HG02588 (cell line): ENCODE results near the gene PNPLA1.

ENCODE experiments used
- ATAC-seq: cut with Tn5 transposase; IDR thresholded peaks from one replicate; pipeline ENCODE4 v1.9.1; 2021; ENCODE audit warnings: mild to moderate bottlenecking, moderate library complexity; ENCODE audit not compliant: unreplicated experiment

Gene PNPLA1

DNA sequence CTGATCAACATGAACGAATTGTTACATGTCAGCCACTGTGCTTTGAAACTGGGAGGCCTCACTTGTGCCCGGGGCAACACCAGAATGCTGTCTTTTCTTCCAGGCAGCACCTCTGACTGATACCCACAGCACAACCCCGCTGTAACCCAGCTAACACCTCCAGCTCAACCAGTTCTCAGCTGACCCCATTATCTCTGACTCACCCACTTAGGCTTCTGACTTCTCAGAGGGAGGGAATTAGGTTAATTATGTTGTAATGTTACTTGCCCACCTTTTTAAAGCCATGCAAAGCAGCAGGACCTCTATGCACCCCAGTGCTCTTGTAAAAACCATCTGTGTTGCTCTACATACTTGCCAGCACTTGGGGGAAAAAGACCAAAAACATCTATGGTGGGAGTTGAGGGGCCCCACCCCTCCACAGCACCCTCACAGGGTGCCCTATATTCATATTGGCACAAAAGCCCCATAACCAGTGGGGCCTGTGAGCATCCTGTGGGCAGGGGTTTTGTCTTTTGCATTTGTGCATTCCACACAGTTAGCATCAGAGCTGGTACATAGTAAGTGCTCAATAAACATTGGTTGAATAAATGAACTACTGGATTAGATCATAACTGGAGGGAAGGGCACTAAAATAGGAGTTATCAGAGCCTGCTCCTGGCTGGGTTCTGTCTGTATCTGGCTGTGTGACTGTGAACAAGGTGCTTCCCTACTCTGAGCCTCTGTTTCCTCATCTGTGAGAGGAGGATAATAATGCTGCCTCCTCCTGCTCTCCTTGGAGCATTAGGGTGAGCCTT, 44.6 kb downstream of the PNPLA1 start:
- ATAC-seq, result no peak

DNA sequence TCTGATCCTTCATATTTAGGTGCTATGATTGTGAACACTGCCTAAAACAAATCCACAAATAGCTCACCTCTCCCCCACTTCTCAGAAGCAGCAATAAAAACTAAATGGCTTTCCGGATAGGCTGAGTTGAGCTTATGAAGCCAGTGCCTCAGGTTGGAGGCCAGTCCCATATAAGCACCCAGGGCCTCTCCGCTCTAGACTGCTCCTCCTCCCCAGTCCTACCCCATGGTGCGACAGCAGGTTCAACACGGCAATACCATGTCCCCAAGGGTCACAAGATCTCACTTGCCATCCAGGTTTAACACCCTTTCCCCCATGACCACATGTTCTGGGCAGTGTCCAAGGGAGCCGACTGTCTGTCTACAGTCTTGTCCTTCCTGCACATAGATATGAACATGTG, 46.1 kb downstream of the PNPLA1 start:
- ATAC-seq, result no peak

GRCh38 chr6:36317623-36318022, 47.8 kb downstream of the PNPLA1 start:
- no peak for ATAC-seq

DNA sequence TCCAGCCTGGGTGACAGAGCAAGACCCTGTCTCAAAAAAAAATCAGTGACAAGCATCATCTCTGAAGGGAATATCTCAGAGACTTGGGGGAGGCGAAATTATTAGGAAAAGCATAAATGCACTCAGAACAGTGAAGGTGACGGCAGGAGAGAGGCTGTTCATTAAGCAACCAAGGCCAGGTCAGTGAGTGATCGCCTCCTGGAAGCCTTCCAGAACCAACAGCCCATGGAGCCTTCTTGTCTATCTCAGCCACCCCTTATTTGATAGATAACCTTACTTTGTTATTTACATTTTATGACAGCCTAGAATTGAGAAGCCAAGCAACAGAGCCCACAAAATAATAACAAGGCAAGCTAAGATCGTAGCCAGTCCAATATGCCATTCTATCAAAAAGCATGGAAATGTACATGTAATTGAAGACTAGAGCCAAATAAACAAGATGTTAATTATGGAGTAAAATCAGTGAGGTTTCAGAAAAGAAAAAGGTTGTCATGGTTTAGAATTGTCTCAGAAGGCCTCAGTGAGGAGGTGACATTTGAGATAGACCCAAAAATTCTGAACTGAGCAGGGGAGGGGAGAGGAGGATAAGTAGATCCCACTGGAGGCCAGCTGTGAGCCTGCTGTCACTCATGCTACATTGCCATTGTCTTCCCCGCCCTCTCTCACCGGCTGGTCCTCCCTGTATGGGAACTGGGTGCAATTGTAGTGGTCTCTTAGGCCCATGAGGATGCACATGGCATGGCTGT, 49.0 kb downstream of the PNPLA1 start:
- no peak for ATAC-seq

- ATAC-seq, result no peak
These were observed 49.5 kb downstream of the PNPLA1 start for GRCh38 chr6:36319436-36319762.

DNA sequence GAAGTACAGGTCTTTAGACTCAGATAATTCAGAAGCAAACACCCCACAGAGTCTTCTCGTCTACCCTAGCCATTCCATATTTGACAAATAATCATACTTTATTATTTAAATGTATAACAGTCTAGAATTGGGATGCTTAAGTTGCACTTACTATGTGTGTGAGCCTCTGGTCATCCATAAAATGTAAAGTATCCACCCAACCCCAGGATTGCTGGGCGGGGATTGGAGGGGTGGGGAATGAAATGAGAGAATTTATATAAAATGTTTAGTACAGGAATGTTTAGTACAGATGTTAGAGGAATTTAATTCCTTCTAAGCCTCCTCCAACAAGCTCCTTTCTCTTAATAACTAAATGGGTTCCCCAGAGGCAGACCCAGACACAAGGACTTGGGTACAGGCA, 50.0 kb downstream of the PNPLA1 start:
- no peak for ATAC-seq

- ATAC-seq, result no peak
These were observed 50.6 kb downstream of the PNPLA1 start for GRCh38 chr6:36320475-36320874.

GRCh38 chr6:36322591-36322990, 52.7 kb downstream of the PNPLA1 start:
- no peak for ATAC-seq

GRCh38 chr6:36323062-36323461, 53.2 kb downstream of the PNPLA1 start:
- ATAC-seq, result no peak

GRCh38 chr6:36324191-36324590, 54.3 kb downstream of the PNPLA1 start:
- ATAC-seq, result no peak

- no peak for ATAC-seq
These were observed 54.9 kb downstream of the PNPLA1 start for GRCh38 chr6:36324715-36325114.

DNA sequence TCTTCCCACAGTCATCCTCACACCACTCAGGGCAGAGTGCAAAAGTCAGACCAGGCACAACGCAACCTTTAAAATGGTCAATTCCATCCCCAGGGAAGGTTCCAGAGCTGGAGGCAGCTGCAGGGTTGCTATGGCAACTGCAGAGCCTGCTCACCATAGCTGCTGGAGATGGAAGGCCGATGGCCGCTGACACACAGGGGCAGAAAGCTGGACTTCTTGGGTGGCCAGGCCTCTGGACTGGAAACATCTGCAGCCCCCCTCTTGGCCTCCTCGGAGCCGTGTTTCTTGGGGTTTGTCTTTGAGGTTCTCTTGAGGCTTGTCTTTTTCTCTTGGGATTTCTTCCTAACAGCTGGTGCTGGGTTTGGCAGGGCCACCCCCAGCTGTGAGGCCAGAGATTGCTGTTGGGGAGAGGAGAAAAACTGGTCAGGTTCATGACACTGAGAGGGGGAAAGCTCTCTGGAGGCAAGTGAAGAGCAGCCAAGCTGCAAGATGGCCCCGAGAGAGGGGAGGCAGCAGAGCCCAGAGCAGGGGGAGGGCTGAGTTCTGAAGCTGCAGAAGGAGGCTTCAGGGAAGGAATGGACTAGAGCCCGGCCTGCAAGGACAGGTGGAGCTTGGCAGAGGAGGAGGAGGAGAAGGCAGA, 56.6 kb downstream of the PNPLA1 start:
- no peak for ATAC-seq

DNA sequence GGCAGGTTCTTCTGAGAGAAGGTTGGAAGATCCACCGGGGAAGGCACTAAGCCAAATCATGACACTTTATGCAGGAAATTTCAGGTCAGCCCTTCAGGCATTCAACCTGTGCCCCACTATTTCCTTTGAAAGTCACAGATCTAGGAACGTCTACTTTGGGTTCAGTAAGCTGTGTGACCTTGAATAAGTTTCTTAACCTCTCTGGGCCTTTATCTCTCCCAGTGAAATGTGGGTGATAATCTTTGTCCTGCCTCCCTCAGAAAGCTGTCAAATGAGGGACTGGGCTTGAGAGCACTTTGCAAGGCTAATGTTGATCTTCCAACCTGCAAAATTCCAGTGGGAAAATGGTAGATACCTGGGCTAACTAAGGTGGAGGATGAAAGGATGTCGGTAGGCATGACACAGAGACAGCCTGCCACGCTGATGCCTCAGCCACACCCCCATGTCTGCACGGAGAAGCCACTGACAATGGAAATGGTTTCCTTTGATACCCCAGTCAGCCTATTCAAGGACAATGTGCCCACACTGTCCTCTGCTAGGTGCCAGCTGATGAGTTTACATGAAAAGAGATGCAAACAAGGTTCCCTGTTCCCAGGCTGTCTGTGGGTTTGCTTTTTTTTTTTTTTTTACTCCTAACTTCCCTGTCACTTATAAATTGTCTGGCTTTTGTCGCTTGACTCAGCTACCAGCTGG, 57.5 kb downstream of the PNPLA1 start:
- no peak for ATAC-seq

GRCh38 chr6:36327919-36328236, 58.0 kb downstream of the PNPLA1 start:
- ATAC-seq, result no peak

- no peak for ATAC-seq
These were observed 58.7 kb downstream of the PNPLA1 start for GRCh38 chr6:36328600-36328999.

- no peak for ATAC-seq
These were observed 60.0 kb downstream of the PNPLA1 start for GRCh38 chr6:36329798-36330291.

DNA sequence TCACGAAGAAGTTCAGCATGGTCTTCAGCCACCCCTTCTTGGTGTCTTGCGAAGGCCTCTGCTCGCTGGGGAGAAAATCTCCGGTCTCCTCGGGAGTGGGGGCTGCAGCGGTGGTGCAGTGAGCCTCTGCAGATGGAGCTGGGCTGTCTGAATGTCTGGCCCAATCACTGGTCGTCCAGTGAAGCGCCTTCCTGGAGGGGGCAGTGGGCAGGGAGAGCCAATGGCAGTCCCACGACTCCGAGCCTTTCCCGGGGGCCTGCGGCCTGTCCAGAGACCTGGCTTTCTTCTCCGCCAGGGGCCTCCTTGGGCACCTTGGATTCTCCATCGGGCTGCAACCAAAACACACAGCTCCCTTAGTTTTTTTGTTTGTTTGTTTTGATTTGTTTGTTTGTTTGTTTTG, 60.5 kb downstream of the PNPLA1 start:
- no peak for ATAC-seq

DNA sequence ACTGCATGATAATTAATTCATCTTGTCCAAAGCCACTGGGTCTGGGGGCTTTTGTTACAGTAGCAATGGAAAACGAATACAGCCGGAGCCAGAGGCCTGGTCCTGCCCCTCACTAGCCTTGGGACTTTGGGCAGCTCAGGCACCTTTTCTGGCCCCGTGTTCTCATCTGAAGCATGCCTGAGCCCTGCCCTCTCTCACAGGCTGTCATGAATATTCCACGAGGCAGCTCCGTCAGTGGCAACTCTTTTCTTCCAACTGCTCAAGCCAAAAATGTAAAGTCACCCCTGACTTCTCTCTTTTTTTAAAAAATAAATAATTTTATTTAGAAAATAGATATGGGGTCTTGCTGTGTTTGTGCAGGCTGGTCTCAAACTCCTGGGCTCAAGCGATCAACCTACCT, 61.5 kb downstream of the PNPLA1 start:
- no peak for ATAC-seq

DNA sequence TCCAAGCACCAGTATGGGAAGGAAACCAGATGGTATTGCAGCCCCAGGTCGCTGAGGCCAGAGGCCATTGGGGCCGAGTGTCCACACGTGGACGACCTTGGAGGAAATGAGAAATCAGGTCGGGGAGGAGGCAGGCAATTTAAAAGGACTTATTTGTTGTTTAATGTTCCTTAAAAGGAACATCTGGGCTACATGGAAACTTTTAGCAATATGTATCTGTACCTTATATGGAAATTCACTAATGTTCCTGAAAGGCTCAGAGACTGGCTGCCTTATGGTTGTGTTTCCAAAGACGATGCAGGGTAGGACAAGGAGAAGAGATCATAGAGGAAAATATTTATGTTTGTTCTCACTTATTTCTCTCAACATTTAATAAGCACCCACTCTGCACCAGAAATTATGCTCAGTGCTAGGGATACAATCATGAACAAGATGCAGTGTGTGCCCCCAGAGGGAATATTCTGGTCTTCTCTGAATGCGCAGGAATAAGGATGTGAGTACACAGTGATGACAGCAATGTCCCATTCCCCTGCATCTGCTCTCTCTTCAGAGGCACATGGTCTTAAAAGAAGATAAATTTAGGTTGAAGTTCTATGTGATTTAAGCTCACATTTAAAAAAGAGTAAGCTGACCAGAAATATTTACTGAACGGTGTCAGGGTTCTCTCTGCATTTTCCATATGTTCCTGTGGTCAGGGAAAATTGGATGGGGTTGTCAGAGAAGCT, 63.5 kb downstream of the PNPLA1 start:
- no peak for ATAC-seq

GRCh38 chr6:36333931-36334725, 64.3 kb downstream of the PNPLA1 start:
- no peak for ATAC-seq
